HTR-8/SVneo (cell line): ENCODE data around the gene GATAD1.
"Not testable (repeated sequence)": the region's sequence is repeated elsewhere in the genome, so short reads cannot be mapped to it uniquely, and the experiment has no call there.

ENCODE experiments used
- DNase-seq: peaks from one replicate; pipeline ENCODE4 v3.0.0; 2011; ENCODE audit warnings: low spot score, mixed read lengths; ENCODE audit not compliant: insufficient read length
- FAIRE-seq: peaks from 2 replicates; lab custom pipeline; 2011; peaks lifted over from hg19 to GRCh38; lab: Jason Lieb, UNC

Gene GATAD1

GRCh38 chr7:92447345-92448204, at the start of gene GATAD1:
Gene GATAD1 (plus strand): TSS chr7:92447482. CDS start chr7:92447730, 248 bp downstream.
- FAIRE-seq: no peak
- peak; percentile 86 for DNase-seq

DNA sequence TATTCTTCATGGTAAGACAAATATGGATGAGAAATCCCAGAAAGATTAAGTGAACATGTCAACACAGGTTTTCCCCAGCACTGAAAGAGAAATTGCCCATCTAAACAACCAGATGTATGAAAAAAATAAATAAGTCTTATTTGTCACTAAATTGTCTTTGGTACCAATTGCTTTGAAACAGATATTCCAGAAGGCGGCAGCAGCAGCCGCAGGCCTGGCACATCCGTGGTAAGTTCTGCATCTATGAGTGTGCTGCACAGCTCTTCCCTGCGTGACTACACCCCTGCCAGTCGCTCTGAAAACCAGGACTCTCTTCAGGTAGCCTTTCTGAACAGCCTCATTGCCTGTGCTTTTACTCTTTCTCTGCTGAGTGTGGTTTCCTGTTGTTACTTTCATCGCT, 49.7 kb upstream of the GATAD1 start:
- FAIRE-seq: no peak
- DNase-seq: no peak

DNA sequence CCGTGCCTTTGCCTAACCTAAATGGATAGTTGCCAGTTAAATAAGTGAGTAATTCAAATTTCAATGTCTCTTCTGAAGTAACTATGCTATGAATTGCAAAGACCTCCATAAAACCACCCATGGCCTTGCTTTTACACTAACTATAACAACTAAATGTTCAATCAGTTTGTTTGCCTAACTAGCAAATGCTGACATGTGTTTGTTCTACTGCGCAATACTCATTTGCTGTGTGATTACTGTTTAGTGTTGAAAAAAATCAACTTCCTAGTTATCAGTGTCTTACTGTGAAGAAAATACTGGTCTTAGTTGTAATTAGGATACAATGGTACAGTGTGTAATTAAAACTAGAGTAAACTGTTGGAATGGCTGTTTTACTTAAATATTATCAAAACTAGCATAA, 47.3 kb upstream of the GATAD1 start:
- FAIRE-seq: no peak
- no peak for DNase-seq

- FAIRE-seq (no peak), DNase-seq (no peak)
Observed at GRCh38 chr7:92402920-92403759, 44.1 kb upstream of the GATAD1 start.

DNA sequence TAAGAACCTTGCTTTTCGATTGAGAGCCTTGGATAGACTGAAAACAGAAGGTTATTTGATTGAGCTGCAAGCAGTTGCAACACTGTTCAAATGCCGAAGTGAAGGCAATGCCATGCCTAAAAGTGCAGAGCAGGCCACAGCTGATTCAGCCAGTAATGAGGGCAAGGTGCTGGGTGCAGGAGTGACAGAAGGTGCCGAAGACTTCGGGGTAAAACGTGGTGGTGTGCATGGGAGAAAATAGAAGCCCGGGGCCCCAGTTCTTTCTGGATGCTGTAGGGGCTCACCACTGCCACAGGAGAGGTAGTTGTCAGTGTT, 43.6 kb upstream of the GATAD1 start:
- DNase-seq: no peak
- no peak for FAIRE-seq

DNA sequence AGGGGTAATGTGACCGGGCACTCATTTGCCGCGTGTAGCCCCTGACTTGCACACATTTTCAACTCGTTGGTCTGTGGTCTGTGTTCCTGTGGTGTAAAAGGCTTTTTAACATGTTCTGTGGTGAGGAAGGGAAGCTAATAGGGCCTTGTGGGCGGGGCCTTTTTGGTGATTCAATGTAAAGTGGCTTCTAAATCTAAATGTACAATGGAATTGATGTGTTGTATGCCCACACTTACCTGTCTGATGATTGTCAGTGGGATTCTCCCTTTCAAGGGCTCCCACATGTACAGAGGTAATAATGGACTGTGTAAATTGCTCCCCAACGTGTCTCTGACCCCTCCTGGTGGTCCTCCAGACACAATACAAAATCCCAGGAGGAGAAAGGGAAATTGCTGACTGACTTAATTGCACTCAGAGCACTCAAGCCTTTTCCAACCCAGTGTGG, 43.1 kb upstream of the GATAD1 start:
- DNase-seq: no peak
- no peak for FAIRE-seq

DNA sequence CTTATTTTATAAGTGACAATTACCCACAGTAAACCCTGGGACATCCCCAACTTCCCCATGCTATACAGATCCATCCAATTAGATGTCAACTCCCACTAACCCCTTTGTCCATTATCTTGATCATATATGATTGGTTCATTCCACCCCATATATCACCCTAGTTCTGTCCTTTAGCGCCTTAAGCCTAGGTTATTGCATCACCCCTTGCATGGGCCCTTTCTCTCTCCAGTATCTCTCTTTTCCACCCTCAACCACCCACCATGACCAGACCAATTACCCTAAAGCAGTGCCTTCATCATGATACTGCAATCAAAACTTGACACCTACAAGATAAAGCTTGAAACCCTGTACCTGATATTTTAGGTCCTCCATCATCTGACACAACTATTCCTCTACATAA, 37.9 kb upstream of the GATAD1 start:
- no peak for FAIRE-seq
- no peak for DNase-seq

- not testable (repeated sequence) for FAIRE-seq, DNase-seq
Observed at GRCh38 chr7:92410162-92410561, 37.1 kb upstream of the GATAD1 start.

- DNase-seq (no peak), FAIRE-seq (no peak)
Observed at GRCh38 chr7:92412745-92413144, 34.5 kb upstream of the GATAD1 start.

GRCh38 chr7:92413550-92413949, 33.7 kb upstream of the GATAD1 start:
- DNase-seq: no peak

GRCh38 chr7:92415225-92415624, 32.1 kb upstream of the GATAD1 start:
- FAIRE-seq (no peak), DNase-seq (no peak)

More at GRCh38 chr7:92413550-92413949, 33.7 kb upstream of the GATAD1 start:
- no peak for FAIRE-seq

DNA sequence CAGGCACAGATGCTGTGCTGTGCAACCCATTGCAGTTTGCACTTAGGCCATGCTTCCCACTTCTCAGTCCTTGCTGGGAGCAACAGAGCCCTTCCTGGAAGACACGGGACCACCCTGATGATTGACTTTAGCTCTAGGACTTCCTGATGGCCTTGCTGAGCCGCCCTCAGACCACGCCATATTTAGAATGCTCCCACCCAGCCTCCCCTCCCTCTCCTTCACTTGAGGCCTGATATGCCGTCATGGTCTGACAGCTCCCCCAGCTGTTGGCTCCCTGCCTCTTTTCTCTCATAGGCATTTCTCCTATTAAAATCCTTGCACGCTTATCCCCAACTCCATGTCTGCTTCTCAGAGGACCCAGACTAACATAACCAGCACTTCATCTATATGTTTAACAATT, 29.4 kb upstream of the GATAD1 start:
- DNase-seq (no peak), FAIRE-seq (no peak)

GRCh38 chr7:92421676-92422435, 25.4 kb upstream of the GATAD1 start:
- DNase-seq (no peak), FAIRE-seq (no peak)

GRCh38 chr7:92422926-92423325, 24.4 kb upstream of the GATAD1 start:
- DNase-seq (no peak), FAIRE-seq (no peak)

- DNase-seq (no peak), FAIRE-seq (peak; percentile 72)
Observed at GRCh38 chr7:92423710-92424131, 23.6 kb upstream of the GATAD1 start.

- FAIRE-seq (no peak), DNase-seq (no peak)
Observed at GRCh38 chr7:92425311-92425947, 21.9 kb upstream of the GATAD1 start.

DNA sequence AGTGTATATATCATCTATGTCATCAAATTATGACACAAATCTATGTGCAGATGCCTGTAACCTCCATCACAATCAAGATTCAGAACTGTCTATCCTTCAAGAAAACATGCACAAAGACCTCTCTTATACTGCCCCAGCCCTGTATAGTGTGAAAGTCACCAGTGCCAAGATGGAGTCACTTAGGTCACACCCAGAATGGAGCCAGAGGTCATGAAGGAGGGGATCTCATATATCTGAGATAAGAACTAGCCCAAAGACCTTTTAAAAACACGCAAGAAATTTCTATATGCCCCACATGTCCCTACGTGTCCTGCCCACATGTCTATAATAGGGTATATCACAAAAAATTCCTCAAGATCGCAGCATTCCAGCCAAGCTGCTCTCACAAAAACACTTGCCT, 20.1 kb upstream of the GATAD1 start:
- DNase-seq (no peak), FAIRE-seq (no peak)

GRCh38 chr7:92432299-92432946, 14.9 kb upstream of the GATAD1 start:
- FAIRE-seq (no peak), DNase-seq (no peak)

- FAIRE-seq (no peak), DNase-seq (no peak)
Observed at GRCh38 chr7:92433019-92433418, 14.3 kb upstream of the GATAD1 start.

GRCh38 chr7:92435542-92435941, 11.7 kb upstream of the GATAD1 start:
- DNase-seq (no peak), FAIRE-seq (no peak)
